Activated CD4-positive, CD25-positive, alpha-beta regulatory T cell (primary cell): ENCODE results near the gene BPIFB4.
"Not testable (repeated sequence)": the region's sequence is repeated elsewhere in the genome, so short reads cannot be mapped to it uniquely, and the experiment has no call there.

Experiments
- DNase-seq, 4 experiments: peaks; one replicate each; lab custom pipeline; 2025; lab: John Stamatoyannopoulos, UW

Gene BPIFB4

DNA sequence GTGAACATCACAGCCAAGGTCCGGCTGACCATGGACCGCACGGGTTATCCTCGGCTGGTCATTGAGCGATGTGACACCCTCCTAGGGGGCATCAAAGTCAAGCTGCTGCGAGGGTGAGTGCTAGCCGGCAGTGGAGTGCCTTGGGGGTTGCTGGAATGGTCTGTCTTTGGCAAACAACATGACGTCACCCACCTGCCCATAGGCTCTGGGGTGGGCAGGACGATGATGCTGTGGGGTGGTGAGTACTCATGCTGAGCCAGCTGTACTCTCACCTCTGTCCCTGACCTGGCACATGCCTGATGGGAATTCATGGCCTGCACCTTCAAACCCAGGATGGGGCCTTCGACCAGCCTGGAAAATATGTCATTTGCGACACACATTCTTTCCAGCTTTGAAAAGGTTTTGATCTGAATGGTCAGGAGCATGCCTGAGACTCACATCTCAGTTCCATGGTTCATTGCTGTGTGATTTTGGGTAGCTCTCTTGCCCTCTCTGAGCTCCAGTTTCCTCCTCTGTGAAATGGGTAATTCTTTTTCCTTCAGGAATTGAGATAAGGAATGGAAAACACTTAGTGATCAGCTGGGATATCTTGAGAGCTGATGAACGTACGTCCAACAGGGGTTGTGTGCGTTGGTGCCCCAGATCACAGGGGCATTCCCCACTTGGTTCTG is 6.7 kb downstream of the BPIFB4 start:
- no peak for DNase-seq

DNA sequence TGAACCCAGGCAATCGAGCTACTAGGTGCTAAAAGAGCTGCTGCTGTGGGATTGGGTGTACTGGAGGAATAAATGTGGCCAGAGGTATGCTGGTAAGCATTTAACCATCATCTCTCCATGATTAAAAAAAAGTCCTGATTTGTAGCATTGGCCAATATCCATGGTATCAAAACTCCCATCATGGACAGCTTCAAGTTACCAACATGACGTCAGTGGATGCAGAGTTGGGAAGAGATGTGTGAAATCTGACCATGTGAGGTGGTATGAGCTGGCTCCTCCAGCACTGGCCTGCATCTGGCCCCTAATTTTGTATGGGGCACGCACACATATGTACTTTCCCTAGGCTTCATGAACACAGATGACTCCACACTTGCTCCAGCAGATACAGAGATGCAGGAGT is 11.7 kb downstream of the BPIFB4 start:
- no peak for DNase-seq

DNA sequence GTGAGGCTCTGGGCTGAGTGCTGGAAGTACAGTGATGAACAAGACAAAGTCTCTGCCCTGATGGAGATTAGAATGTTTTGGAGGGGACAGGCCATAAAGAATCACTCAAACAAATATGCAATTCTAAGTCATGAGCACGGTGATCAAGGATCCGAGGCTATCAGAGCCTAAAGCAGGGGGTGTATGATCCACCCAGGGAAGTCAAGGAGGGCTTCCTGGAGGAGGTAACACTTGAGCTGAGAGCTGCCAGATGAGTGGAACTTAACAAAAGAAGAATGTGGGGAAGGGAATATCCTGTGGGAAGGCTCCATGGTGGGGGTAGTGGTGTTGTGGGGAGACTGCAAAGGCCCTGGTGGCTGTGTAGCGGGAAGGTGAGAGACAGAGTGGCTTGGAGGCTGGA is 12.2 kb downstream of the BPIFB4 start:
- no peak for DNase-seq

DNA sequence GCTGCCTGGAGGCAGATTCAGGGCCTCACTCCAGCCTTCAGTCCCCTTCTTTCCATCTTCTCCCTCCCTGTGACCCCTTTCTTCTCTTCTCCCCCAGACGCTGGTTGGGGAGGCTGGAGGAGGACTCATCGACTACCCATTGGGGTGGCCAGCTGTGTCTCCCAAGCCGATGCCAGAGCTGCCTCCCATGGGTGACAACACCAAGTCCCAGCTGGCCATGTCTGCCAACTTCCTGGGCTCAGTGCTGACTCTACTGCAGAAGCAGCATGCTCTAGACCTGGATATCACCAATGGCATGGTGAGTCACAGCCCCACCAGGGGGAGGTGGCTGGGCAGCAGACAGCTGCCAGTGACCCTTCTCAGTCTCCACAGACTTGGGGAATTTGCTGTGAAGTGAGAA is 12.9 kb downstream of the BPIFB4 start:
- no peak for DNase-seq

DNA sequence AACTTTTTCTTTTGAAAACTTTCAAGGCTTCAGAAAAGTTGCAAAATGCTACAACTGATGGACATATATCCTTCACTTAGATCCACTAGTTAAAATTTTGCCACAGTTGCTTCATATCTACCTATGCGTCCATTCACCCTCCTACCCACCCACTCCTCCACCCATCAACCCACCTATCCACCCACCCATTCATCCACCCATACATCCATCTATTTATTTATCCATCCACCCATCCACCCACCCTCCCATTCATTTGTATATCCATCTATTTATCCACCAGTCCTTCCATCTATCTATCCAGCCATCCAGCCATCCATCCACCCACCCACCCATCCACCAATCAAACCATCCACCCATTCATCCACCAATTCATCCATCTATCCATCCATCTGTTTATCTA is 13.6 kb downstream of the BPIFB4 start:
- no peak for DNase-seq

DNA sequence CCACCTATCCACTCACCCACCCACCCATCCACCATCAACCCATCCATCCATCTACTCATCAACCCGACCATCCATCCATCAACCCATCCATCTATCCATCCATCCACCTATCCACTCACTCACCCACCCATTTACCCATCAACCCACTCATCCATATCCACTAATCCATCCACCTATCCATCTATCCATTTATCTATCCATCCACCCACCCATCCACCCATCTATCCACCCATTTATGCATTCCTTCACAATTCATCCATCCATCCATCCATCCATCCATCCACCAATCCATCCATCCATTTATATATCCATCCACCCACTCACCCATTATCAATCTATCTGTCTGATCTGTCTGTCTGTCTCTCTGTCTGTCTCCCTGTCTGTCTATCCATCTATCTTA is 14.1 kb downstream of the BPIFB4 start:
- no peak for DNase-seq

DNA sequence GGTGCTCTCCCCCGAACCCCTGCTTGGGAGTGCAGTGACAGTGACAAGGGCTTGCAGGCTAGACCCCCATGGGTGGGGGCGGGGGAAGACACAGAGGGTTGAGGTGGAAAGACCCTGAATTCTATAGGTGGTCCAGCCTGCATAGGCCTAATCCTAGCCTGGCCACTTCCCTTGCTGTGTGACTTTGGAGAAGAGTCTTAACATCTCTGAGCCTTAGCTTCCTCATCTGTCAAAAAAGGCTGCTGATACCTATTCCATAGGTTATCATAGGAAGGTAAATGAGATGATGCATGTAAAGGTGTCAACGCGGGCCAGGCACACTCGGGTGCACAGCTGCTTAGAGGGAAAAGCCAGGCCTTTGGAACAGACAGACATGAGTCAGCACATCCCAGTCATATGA is 15.8 kb downstream of the BPIFB4 start:
- DNase-seq, result no peak

DNA sequence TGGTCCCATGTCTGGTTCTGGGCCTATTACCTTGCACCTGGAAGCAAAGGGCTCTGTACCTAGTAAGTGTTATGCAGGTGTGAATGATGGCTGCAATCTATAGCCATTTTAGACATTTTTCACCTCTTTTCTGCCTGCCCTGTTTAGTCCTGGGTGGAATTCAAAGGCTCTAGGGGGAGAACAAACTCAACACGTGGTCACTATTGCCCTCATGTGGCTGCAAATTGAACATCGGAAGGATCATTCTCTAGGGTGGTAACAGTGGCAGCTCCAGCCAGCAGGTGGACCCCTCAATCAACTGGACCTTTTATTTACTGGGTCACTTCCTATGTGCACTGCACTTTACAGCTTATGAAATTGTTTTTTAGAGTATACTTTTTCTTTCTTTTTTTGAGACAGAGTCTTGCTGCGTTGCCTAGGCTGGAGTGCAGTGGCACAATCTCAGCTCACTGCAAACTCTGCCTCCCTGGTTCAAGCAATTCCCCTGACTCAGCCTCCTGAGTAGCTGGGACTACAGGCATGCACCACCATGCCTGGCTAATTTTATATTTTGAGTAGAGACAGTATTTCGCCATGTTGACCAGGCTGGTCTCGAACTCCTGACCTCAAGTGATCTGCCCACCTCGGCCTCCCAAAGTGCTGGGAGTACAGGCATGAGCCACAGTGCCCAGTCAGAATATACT is 16.6 kb downstream of the BPIFB4 start:
- not testable (repeated sequence) for DNase-seq

DNA sequence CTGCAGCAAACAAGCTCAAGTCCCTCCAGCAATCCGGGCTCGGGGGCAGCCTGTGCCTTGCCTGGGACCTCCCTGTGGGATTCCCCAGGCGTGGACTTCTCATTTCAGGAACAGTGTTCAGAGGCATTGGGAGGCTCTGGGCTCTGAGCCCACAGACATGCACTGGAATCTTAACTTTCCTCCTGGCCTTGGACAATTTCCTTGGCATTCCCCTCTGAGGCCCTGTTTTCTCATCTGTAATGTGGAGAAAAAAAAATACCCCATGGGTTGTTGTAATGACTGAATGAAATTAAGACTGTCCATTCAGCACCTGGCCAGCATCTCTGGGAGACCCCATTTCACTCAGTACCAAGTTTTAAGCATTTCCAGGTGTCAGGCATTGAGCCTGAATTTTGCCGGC is 17.6 kb downstream of the BPIFB4 start:
- DNase-seq, result no peak

DNA sequence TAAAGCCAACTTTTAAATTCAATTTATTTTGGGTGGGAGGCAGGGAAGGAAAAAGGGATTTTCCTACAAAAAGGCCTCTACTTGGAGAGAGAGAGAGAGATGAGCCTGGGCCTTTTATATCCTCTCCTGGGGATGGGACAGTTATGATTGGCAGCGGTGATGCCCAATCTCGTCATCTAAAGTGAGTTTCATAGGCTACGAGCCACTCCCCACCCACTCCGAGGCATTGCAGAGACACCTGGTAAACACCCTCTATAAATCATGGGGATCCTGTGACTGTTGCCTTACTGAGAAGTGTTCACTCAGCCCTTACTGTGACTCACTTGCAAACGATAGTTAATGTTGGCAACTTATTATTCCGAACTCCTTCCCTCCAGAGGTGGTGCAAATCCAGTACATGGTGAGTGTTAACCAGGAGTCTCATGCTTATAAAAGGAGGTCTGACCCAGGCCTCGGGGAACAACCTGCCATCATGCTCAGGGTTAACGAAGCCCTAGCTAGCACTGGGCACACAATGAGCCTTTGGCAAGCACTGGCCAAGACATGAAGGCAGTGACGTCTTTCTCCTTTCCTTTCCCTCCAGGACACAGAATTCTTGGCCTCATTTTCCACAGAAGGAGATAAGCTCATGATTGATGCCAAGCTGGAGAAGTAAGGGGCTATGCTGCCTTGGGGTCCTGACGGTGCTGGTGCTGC is 20.5 kb downstream of the BPIFB4 start:
- DNase-seq, result no peak

DNA sequence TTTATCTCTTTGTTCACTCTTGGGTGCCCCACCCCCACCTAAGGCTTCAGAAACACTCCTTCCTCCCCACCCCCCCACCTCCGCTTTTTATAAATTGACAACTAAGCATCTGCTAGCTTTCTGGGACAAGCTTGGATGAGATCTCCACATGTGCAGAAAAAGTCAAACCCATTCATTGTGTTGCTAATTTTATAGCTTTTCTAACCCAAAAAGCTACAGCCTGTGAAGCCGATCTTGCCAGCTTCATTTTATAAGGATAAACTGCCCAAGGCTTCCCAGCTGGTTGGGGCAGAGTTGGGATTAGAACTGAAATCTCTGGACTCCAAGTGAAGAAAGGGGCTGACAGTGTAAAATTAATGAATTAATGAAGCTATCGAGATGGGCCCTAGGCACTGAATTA is 24.1 kb downstream of the BPIFB4 start:
- no peak for DNase-seq

DNA sequence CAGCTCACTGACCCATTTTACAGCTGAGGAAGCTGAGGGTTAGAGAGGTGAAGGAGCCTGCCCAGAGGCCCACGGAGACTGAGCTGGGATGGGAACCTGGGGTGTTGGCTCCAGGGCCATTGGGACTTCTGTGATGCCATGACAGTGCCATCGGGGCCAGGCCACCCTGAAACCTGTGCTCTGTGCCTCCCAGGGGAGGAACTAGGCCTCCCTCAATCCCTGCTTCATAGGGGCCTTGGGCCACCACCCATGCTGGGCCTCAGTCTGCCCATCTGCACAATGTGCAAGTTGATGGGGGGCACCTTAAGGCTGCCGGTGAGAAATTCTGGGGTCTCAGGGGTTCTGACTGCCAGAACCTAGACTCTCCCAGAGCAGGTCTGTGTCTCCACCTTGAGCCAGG is 24.9 kb downstream of the BPIFB4 start:
- no peak for DNase-seq

DNA sequence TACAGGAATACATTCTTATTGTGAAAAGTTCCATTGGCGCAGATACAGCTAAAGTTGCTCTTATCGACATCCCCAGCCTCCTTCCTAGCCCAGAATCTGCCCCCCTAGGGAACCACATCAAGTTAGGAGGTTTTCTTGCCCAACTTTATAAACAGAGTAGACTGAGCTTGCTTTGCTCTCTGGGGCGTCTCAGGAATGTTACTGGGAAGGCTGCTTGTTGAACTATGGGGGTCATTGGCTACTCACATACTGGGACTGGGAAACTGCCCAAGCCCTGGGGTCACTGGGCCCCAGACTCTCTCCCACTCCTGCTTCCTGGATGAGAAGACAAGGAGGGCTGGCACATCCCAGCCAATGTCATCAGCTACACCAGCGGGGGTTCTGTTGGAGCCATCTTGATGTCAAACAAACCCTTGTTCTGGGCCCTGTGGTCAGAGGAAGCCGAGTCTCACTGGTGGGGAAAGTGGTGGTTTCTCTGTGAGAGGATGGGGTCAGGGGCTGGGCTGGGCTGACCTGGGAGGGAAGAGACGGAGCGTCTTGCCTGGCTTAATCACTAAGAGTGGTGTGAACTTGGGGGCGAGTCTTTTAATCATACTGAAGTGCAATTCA is 26.0 kb downstream of the BPIFB4 start:
- no peak for DNase-seq

DNA sequence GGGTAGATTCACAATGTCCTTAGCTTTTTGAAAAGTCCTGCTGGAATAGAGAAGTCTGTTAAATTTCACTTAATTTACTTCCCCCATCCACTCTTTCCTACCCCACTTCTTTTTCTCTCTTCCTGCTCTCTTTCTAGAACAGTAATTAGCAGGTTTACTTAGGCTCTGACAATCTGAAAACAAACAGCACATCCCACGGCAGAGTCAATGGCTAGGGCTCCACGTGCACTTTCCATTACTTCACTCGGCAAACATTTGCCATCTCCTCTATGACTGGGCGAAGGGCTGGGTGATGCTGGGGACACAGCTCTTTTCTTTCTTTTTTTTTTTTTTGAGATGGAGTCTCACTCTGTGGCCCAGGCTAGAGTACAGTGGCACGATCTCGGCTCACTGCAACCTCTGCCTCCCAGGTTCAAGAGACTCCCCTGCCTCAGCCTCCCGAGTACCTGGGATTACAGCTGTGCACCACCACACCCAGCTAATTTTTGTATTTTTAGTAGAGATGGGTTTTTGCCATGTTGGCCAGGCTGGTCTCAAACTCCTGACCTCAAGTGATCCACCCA is 26.7 kb downstream of the BPIFB4 start:
- not testable (repeated sequence) for DNase-seq

DNA sequence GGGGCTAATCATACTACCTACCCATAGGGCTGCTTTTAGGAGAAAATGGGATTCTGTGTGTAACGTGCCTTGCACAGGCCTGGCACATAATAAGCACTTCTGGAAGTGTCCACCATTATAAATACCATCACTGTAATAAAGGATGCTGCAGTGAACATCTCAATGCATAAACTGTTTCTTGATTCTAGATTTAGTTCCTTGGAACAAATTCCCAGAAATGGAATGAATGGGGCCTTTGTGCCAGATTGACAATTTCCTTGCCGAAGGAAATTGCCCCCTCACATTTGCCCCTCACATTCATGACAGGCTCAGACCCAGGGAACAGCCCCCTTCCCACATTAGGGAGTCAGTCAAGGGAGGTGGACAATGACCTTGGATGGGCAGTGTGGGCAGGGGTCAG is 29.2 kb downstream of the BPIFB4 start:
- DNase-seq, result no peak

DNA sequence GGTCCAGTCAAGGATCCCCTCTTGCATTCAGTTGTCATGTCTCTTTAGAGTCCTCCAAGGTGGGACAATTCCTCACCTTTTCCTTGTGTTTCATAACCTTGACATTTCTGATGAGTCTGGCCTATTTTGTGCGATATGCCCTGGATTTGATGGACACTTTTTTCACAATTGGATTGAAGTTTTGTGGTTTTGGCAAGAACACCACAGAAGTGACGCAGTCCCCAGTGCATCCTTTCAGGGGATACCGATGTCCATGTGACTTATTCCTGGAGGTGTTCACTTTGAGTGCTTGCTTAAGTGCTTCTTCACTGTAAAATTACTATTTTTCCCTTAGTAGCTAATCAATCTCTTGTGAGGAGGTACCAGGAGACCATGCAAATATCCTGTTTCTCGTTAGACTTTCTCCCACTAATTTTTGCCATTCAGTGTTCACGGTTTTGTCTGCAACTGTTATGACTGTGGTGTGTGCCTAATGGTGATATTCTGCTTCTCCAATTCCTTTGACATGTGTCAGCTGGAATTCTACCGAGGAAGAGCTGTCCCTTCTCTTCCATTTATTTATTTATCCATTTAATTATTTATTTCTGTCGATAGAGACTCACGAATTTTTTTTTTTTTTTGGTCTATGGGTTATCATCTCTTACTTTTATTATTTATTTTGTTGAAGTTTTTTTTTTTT is 30.8 kb downstream of the BPIFB4 start:
- DNase-seq, result no peak

DNA sequence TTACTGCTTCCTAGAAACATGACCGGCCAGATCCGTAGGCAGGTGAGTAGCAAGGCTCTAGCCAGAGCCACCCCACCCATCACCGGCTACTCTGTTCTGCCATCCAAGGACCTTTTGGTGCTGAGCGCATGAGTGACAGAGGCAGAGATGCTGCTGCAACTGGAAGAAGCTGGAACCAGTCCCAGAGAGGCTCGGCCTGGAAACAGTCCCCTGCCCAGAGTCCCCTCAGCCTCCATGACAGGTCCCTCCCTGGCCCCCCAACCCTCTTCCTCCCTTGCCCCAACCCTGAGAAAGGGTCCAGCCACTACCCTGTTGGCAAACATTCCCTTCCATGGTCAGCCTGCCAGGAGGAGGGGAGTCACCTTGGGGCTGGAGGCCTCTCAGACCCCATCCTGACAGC is 31.9 kb downstream of the BPIFB4 start:
- no peak for DNase-seq

DNA sequence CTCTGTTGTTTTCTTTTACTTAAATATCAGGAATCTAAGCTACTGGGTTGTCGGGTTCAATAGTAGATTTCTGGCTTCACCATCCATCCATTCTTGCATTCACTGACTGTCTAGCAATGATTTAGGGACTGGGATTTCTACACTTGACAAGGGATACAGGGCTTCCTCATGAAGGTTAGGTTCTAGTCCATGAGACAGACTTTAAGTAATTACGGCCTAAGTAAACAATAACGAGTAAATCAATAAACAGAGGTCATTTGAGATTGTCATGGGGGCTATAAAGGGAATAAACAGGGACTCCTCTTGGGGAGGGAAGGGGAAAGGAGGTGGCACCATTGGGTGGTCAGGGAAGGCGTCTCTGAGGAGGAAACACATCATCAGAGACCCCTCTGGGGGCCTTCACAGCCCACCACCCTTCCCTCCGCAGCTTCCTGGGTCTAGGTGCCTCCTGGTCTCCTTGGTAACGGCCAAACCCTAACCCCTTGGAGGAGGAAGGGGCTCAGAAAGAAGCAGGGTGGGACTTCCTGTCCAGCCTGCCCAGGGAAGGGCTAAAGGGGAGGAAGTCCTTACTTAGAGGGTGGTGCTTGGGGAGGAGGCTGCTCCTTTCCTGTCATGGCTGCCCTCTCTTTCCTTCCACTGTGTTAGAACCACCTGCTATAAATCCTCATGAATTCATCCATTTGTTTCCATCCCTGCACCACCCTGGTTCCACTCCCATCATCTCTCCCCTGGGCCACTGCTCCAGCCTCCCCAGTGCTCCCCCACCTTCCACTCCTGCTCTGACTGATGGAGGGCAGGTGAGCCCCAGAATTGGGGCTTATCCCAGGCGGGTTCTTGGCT is 33.3 kb downstream of the BPIFB4 start:
- no peak for DNase-seq

DNA sequence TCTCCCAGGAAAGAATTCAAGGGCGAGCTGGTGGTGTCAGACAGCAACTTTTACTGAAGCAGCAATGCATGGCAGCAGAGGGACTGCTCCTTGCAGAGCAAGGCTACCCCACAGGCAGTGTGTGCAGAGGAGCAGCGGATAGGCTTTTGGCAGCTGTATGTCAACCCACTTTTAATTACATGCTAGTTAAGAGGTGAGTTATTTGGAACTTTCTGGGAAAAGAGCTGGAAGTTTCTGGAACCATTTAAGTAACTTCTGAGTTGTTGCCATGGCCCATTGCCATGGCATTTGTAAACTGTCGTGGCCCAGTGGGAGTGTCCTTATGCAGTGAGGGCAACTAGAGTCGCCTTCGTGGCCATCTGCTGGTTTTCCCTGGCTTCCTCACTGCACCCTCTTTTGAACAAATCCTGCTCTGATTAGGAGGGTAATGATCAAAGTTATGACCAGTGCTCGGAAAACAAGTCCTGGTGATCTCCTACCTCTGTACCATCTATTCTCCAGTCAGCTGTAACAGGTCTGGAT is 34.0 kb downstream of the BPIFB4 start:
- no peak for DNase-seq

DNA sequence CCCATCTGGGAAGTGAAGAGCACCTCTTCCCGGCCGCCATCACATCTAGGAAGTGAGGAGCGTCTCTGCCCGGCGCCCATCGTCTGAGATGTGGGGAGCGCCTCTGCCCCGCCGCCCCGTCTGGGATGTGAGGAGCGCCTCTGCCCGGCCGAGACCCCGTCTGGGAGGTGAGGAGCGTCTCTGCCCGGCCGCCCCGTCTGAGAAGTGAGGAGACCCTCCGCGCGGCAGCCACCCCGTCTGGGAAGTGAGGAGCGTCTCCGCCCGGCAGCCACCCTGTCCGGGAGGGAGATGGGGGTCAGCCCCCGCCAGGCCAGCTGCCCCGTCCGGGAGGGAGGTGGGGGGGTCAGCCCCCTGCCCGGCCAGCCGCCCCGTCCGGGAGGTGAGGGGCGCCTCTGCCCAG is 36.1 kb downstream of the BPIFB4 start:
- DNase-seq, result not testable (repeated sequence)
